SKM-1 (cell line): Measurements from ENCODE around the gene SKIC3.

Experiments used
- DNase-seq: peaks from one replicate; lab custom pipeline; 2025; ENCODE audit not compliant: unreplicated experiment; lab: John Stamatoyannopoulos, UW

Gene SKIC3

GRCh38 chr5:95554647-95555548, at the start of gene SKIC3, which contains the start of gene ARSK:
Gene SKIC3, minus strand, starts transcription at chr5:95554977. Its CDS starts 7,827 bp downstream, at chr5:95547150.
Gene ARSK, plus strand, starts transcription at chr5:95555101. Its CDS starts 178 bp downstream, at chr5:95555279.
- peak; percentile 96 for DNase-seq

- DNase-seq, result no peak
Observed at GRCh38 chr5:95600557-95600956, 45.8 kb upstream of the SKIC3 start.

GRCh38 chr5:95599252-95599651, 44.5 kb upstream of the SKIC3 start:
- DNase-seq, result no peak

GRCh38 chr5:95595289-95595931, 40.6 kb upstream of the SKIC3 start:
- no peak for DNase-seq

- DNase-seq, result no peak
Observed at GRCh38 chr5:95591490-95591901, 36.7 kb upstream of the SKIC3 start.

GRCh38 chr5:95590880-95591279, 36.1 kb upstream of the SKIC3 start:
- DNase-seq, result no peak

- no peak for DNase-seq
Observed at GRCh38 chr5:95583992-95584391, 29.2 kb upstream of the SKIC3 start.

- DNase-seq, result no peak
Observed at GRCh38 chr5:95581576-95581975, 26.8 kb upstream of the SKIC3 start.

- DNase-seq, result no peak
Observed at GRCh38 chr5:95572016-95572415, 17.2 kb upstream of the SKIC3 start.

- DNase-seq, result no peak
Observed at GRCh38 chr5:95565280-95565920, 10.6 kb upstream of the SKIC3 start.

GRCh38 chr5:95564450-95564849, 9.7 kb upstream of the SKIC3 start:
- DNase-seq, result no peak

- DNase-seq, result no peak
Observed at GRCh38 chr5:95563367-95563766, 8.6 kb upstream of the SKIC3 start.

GRCh38 chr5:95562282-95562681, 7.5 kb upstream of the SKIC3 start:
- DNase-seq, result no peak

GRCh38 chr5:95557841-95558240, 3.1 kb upstream of the SKIC3 start:
- no peak for DNase-seq

GRCh38 chr5:95555553-95555952, 776 bp upstream of the SKIC3 start:
- no peak for DNase-seq

- DNase-seq, result no peak
Observed at GRCh38 chr5:95554331-95554646, 488 bp downstream of the SKIC3 start.

- DNase-seq, result no peak
Observed at GRCh38 chr5:95549030-95549429, 5.7 kb downstream of the SKIC3 start.

- no peak for DNase-seq
Observed at GRCh38 chr5:95543017-95543705, 11.6 kb downstream of the SKIC3 start.

- DNase-seq, result no peak
Observed at GRCh38 chr5:95537501-95537900, 17.3 kb downstream of the SKIC3 start.

GRCh38 chr5:95533761-95534160, 21.0 kb downstream of the SKIC3 start:
- DNase-seq, result no peak

- no peak for DNase-seq
Observed at GRCh38 chr5:95533106-95533505, 21.7 kb downstream of the SKIC3 start.
